ENCODE measurements around the gene MS4A6E. TPM values are rescaled to one million over a fixed set of nuclear protein-coding genes. Genes with fewer than 3 reads are reported as not detected.
"Not testable (repeated sequence)": the region's sequence is repeated elsewhere in the genome, so short reads cannot be mapped to it uniquely, and the experiment has no call there.

MS4A6E gene, protein sequence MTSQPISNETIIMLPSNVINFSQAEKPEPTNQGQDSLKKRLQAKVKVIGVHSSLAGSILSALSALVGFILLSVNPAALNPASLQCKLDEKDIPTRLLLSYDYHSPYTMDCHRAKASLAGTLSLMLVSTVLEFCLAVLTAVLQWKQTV
- total RNA-seq (0.57 TPM), polyA plus RNA-seq (2.5 TPM)
- long read RNA-seq, donor 1: 0 reads
- long read RNA-seq, donor 2: 0 reads
- long read RNA-seq, donor 3: 0 reads
- long read RNA-seq, donor 4: 0 reads
- long read RNA-seq, donor 5: 0 reads
- long read RNA-seq, donor 6: 0 reads
- long read RNA-seq, donor 7: 0 reads
- long read RNA-seq, donor 8: 0 reads
- long read RNA-seq, donor 9: 0 reads
- long read RNA-seq, donor 10: 0 reads

DNA sequence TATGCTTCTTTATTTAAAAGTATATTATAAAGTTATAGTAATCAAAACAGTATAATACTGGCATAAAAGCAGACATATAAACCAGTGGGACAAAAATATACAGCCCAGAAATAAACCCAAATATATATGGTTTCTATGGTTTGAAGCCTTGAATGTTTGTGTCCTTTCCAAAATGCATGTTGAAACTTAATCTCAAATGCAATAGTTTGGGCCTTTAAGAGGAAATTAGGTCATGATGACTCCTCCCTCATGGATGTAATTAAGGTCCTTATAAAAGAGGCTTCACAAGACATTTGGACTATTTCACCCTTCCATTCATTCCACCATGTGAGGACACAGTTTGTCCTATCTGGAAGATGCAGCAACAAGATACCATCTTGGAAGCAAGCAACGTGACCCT lies at the start of gene MS4A6E:
TSS of gene MS4A6E (plus strand) at position 301 of the 400 bp plus-strand sequence. CDS start 7,641 bp downstream, outside the sequence.
- 0% methylated on average over 1 of the region's 1 CpG for WGBS
- Histone ChIP-seq H3K9me3 (ENCODE audit: control insufficient read depth in 2 of 2, insufficient read depth in 1 of 2, low read length in 1 of 2) (no peaks in the 10 kb centered on the region), H3K27ac (ENCODE audit: low read depth in 1 of 2, low read length in 1 of 2) (no peak within 1 kb of the TSS), H3K36me3 (ENCODE audit: control insufficient read depth in 2 of 2, insufficient read depth in 2 of 2, low read length in 1 of 2) (no peaks in the 10 kb centered on the region), H3K27me3 (ENCODE audit: control insufficient read depth in 2 of 2, insufficient read depth in 1 of 2, low read length in 1 of 2) (no peaks in the 10 kb centered on the region), H3K4me1 (ENCODE audit: control insufficient read depth in 2 of 2, insufficient read depth in 2 of 2, low read length in 2 of 2) (no peaks in the 10 kb centered on the region), H3K4me3 (ENCODE audit: low read length in 2 of 2) (no peak within 1 kb of the TSS)
- DNase-seq (ENCODE audit: low read depth in 6 of 9, low spot score in 9 of 9): no peak

DNA sequence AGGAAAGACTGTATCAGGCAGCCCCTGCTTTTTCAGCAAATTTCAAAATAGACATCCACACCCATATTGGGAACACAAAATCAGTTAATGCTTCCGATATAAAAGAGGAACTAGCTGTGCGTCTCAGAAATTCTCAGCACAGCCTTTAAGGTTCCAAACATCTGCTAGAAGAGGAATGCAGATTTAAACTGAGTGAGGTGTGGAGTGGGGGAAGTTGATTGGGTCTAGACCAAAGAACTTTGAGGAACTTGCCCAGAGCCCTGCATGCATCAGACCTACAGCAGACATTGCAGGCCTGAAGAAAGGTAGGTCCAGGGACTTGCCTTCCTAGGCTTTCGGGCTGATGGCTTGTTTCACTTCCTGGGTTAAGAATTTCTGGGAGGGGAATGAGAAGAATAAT lies 46.6 kb upstream of the MS4A6E start, which contains the start of gene MS4A4A:
TSS of gene MS4A4A (plus strand) at position 255 of the 400 bp plus-strand sequence. CDS start at position 265, 10 bp downstream.
- no peaks in the 10 kb centered on the region for H3K36me3 ChIP-seq (ENCODE audit: control insufficient read depth in 2 of 2, insufficient read depth in 2 of 2, low read length in 1 of 2)
- H3K4me3 ChIP-seq (ENCODE audit: low read length in 2 of 2): no peak within 1 kb of the TSS
- H3K4me1 ChIP-seq (ENCODE audit: control insufficient read depth in 2 of 2, insufficient read depth in 2 of 2, low read length in 2 of 2): no peaks in the 10 kb centered on the region
- H3K27me3 ChIP-seq (ENCODE audit: control insufficient read depth in 2 of 2, insufficient read depth in 1 of 2, low read length in 1 of 2): no peaks in the 10 kb centered on the region
- 26% methylated on average over 3 of the region's 3 CpGs for WGBS
- peak in 1 of 9 donors; percentile 19 for DNase-seq (ENCODE audit: low read depth in 6 of 9, low spot score in 9 of 9)
- H3K27ac ChIP-seq (ENCODE audit: low read depth in 1 of 2, low read length in 1 of 2): no peak within 1 kb of the TSS
- no peaks in the 10 kb centered on the region for H3K9me3 ChIP-seq (ENCODE audit: control insufficient read depth in 2 of 2, insufficient read depth in 1 of 2, low read length in 1 of 2)

DNA sequence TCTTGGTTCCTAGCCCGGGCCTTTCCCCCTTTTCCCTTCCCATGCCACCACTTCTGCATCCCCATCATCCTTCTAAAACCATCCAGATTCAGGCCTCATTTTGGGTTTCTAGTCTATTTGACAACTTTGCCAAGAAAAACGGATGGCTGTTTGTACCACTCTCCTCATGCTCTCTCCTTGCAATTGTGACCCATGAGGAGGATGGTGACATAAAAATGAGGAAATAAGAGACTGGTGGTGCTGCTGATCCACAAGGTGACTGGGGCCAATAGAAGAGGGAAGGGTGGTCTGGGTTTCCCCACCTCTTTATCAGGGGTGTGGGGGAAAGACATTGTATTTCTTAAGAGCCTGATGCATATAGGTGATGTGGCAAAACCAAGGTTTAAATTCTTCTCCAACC lies 45.6 kb upstream of the MS4A6E start:
- DNase-seq (ENCODE audit: low read depth in 6 of 9, low spot score in 9 of 9): no peak
- Histone ChIP-seq H3K4me3 (ENCODE audit: low read length in 2 of 2) (no peak overlapping the region), H3K36me3 (ENCODE audit: control insufficient read depth in 2 of 2, insufficient read depth in 2 of 2, low read length in 1 of 2) (no peaks in the 10 kb centered on the region), H3K4me1 (ENCODE audit: control insufficient read depth in 2 of 2, insufficient read depth in 2 of 2, low read length in 2 of 2) (no peaks in the 10 kb centered on the region), H3K27ac (ENCODE audit: low read depth in 1 of 2, low read length in 1 of 2) (no peak overlapping the region), H3K27me3 (ENCODE audit: control insufficient read depth in 2 of 2, insufficient read depth in 1 of 2, low read length in 1 of 2) (no peaks in the 10 kb centered on the region), H3K9me3 (ENCODE audit: control insufficient read depth in 2 of 2, insufficient read depth in 1 of 2, low read length in 1 of 2) (no peaks in the 10 kb centered on the region)
- 75% methylated on average over 2 of the region's 2 CpGs for WGBS

DNA sequence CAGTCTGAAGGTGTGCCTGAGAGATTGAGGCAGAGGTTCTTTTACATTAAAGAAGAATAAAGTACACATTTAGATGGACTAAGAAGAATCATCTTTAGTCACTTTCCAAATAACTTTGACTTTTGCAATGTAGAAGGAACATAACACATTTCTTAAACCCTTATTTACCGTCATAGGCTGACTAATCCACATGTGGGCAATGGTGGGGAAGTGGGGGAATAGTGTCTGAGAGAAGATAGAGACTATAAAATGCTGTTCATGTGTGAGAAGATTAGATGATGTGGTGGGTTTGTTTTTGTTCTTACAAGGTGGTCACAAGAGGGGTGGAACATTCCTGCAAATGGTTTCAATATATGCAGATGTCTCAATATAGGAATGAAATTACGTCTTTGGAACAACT lies 44.8 kb upstream of the MS4A6E start:
- WGBS: 95% methylated on average over 2 of the region's 2 CpGs
- Histone ChIP-seq H3K4me1 (ENCODE audit: control insufficient read depth in 2 of 2, insufficient read depth in 2 of 2, low read length in 2 of 2) (no peaks in the 10 kb centered on the region), H3K4me3 (ENCODE audit: low read length in 2 of 2) (no peak overlapping the region), H3K36me3 (ENCODE audit: control insufficient read depth in 2 of 2, insufficient read depth in 2 of 2, low read length in 1 of 2) (no peaks in the 10 kb centered on the region), H3K9me3 (ENCODE audit: control insufficient read depth in 2 of 2, insufficient read depth in 1 of 2, low read length in 1 of 2) (no peaks in the 10 kb centered on the region), H3K27me3 (ENCODE audit: control insufficient read depth in 2 of 2, insufficient read depth in 1 of 2, low read length in 1 of 2) (no peaks in the 10 kb centered on the region), H3K27ac (ENCODE audit: low read depth in 1 of 2, low read length in 1 of 2) (no peak overlapping the region)
- DNase-seq (ENCODE audit: low read depth in 6 of 9, low spot score in 9 of 9): no peak

DNA sequence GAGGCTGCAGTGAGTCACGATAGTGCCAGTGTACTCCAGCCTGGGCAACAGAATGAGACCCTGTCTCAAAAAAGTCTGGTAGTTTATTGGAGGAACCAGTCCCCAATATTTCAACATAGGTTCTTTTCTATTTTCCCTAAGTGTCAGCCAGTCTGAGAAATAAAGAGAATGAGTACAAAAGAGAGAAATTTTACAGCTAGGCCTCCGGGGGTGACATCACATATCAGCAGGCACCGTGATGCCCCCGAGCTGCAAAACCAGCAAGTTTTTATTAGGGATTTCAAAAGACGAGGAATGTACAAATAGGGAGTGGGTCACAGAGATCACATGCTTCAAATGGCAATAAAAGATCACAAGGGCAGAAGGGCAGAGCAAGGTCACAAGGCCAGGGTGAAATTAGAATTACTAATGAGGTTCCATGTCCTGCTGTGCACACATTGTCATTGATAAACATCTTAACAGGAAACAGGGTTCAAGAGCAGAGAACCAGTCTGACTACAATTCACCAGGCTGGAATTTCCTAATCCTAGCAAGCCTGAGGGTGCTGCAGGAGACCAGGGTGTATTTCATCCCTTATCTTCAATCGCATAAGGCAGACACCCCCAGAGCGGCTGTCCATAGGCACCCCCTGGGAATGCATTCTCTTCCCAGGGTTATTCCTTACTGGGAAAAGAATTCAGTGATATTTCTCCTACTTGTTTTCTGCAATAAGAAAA lies 41.5 kb upstream of the MS4A6E start:
- 94% methylated on average over 7 of the region's 7 CpGs for WGBS

DNA sequence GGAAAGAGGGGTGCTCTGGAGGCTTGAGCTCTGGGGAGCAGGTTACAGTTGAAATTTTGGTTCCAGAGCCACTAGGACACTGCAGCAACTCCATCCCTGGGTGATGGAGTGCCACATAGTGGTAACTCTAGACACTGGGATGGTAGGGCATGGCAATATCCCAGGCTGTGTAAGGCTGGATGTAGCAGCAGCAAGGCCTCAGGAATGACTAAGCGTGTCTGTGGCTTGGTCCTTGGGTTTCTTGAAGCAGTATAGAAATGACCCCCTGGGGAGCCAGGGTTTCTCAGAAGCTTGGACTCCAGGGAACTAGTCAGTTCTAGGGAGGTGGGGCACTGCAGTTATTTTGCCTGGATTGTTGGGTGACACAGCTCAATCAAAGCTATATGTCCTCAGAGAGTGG lies 38.5 kb upstream of the MS4A6E start:
- no peak overlapping the region for H3K27ac ChIP-seq (ENCODE audit: low read depth in 1 of 2, low read length in 1 of 2)
- no peak overlapping the region for H3K4me3 ChIP-seq (ENCODE audit: low read length in 2 of 2)
- H3K27me3 ChIP-seq (ENCODE audit: control insufficient read depth in 2 of 2, insufficient read depth in 1 of 2, low read length in 1 of 2): no peaks in the 10 kb centered on the region
- no peaks in the 10 kb centered on the region for H3K9me3 ChIP-seq (ENCODE audit: control insufficient read depth in 2 of 2, insufficient read depth in 1 of 2, low read length in 1 of 2)
- no peak for DNase-seq (ENCODE audit: low read depth in 6 of 9, low spot score in 9 of 9)
- H3K4me1 ChIP-seq (ENCODE audit: control insufficient read depth in 2 of 2, insufficient read depth in 2 of 2, low read length in 2 of 2): no peaks in the 10 kb centered on the region
- H3K36me3 ChIP-seq (ENCODE audit: control insufficient read depth in 2 of 2, insufficient read depth in 2 of 2, low read length in 1 of 2): no peaks in the 10 kb centered on the region
- 96% methylated on average over 1 of the region's 1 CpG for WGBS

More for the DNA sequence above, 41.5 kb upstream of the MS4A6E start:
- H3K36me3 ChIP-seq (ENCODE audit: control insufficient read depth in 2 of 2, insufficient read depth in 2 of 2, low read length in 1 of 2); H3K27me3 ChIP-seq (ENCODE audit: control insufficient read depth in 2 of 2, insufficient read depth in 1 of 2, low read length in 1 of 2); H3K9me3 ChIP-seq (ENCODE audit: control insufficient read depth in 2 of 2, insufficient read depth in 1 of 2, low read length in 1 of 2); DNase-seq (ENCODE audit: low read depth in 6 of 9, low spot score in 9 of 9); H3K4me1 ChIP-seq (ENCODE audit: control insufficient read depth in 2 of 2, insufficient read depth in 2 of 2, low read length in 2 of 2); H3K27ac ChIP-seq (ENCODE audit: low read depth in 1 of 2, low read length in 1 of 2); H3K4me3 ChIP-seq (ENCODE audit: low read length in 2 of 2): not testable (repeated sequence)

- Histone ChIP-seq H3K27ac (ENCODE audit: low read depth in 1 of 2, low read length in 1 of 2) (no peak overlapping the region), H3K27me3 (ENCODE audit: control insufficient read depth in 2 of 2, insufficient read depth in 1 of 2, low read length in 1 of 2) (no peaks in the 10 kb centered on the region), H3K9me3 (ENCODE audit: control insufficient read depth in 2 of 2, insufficient read depth in 1 of 2, low read length in 1 of 2) (no peaks in the 10 kb centered on the region), H3K36me3 (ENCODE audit: control insufficient read depth in 2 of 2, insufficient read depth in 2 of 2, low read length in 1 of 2) (no peaks in the 10 kb centered on the region), H3K4me1 (ENCODE audit: control insufficient read depth in 2 of 2, insufficient read depth in 2 of 2, low read length in 2 of 2) (no peaks in the 10 kb centered on the region), H3K4me3 (ENCODE audit: low read length in 2 of 2) (no peak overlapping the region)
- DNase-seq (ENCODE audit: low read depth in 6 of 9, low spot score in 9 of 9): no peak
- 99% methylated on average over 2 of the region's 2 CpGs for WGBS
These were observed 34.9 kb upstream of the MS4A6E start for GRCh38 chr11:60292145-60292544.

- no peaks in the 10 kb centered on the region for H3K9me3 ChIP-seq (ENCODE audit: control insufficient read depth in 2 of 2, insufficient read depth in 1 of 2, low read length in 1 of 2)
- WGBS: 76% methylated on average over 3 of the region's 3 CpGs
- DNase-seq (ENCODE audit: low read depth in 6 of 9, low spot score in 9 of 9): no peak
- H3K27ac ChIP-seq (ENCODE audit: low read depth in 1 of 2, low read length in 1 of 2): no peak overlapping the region
- no peak overlapping the region for H3K4me3 ChIP-seq (ENCODE audit: low read length in 2 of 2)
- H3K27me3 ChIP-seq (ENCODE audit: control insufficient read depth in 2 of 2, insufficient read depth in 1 of 2, low read length in 1 of 2): no peaks in the 10 kb centered on the region
- no peaks in the 10 kb centered on the region for H3K36me3 ChIP-seq (ENCODE audit: control insufficient read depth in 2 of 2, insufficient read depth in 2 of 2, low read length in 1 of 2)
- no peaks in the 10 kb centered on the region for H3K4me1 ChIP-seq (ENCODE audit: control insufficient read depth in 2 of 2, insufficient read depth in 2 of 2, low read length in 2 of 2)
These were observed 25.9 kb upstream of the MS4A6E start for GRCh38 chr11:60301178-60301577.

- H3K27me3 ChIP-seq (ENCODE audit: control insufficient read depth in 2 of 2, insufficient read depth in 1 of 2, low read length in 1 of 2); H3K9me3 ChIP-seq (ENCODE audit: control insufficient read depth in 2 of 2, insufficient read depth in 1 of 2, low read length in 1 of 2); DNase-seq (ENCODE audit: low read depth in 6 of 9, low spot score in 9 of 9); H3K4me1 ChIP-seq (ENCODE audit: control insufficient read depth in 2 of 2, insufficient read depth in 2 of 2, low read length in 2 of 2); H3K4me3 ChIP-seq (ENCODE audit: low read length in 2 of 2); H3K27ac ChIP-seq (ENCODE audit: low read depth in 1 of 2, low read length in 1 of 2); H3K36me3 ChIP-seq (ENCODE audit: control insufficient read depth in 2 of 2, insufficient read depth in 2 of 2, low read length in 1 of 2): not testable (repeated sequence)
- 97% methylated on average over 6 of the region's 6 CpGs for WGBS
These were observed 25.2 kb upstream of the MS4A6E start for GRCh38 chr11:60301884-60302283.

Measured in thymus (tissue), 14 donors.